ENCODE data around the gene NT5E.

Gene NT5E

GRCh38 chr6:85425997-85426396, 23.9 kb upstream of the NT5E start:
- Mint-ChIP-seq H3K4me3 (no peak overlapping the region), H3K4me1 (no peaks in the 10 kb centered on the region), H3K27ac (no peak overlapping the region), H3K36me3 (ENCODE audit: low read depth) (no peaks in the 10 kb centered on the region), H3K27me3 (ENCODE audit: low read depth) (no peaks in the 10 kb centered on the region), H3K9me3 (peaks cover 18% of the 10 kb centered on the region)
- TF ChIP-seq CTCF (IDR thresholded peaks at IDR 0.05; ENCODE audit: unreplicated experiment in 3 of 3) = no peak

GRCh38 chr6:85428486-85428885, 21.4 kb upstream of the NT5E start:
- H3K9me3 Mint-ChIP-seq = peaks cover 18% of the 10 kb centered on the region
- H3K27me3 Mint-ChIP-seq (ENCODE audit: low read depth) = no peaks in the 10 kb centered on the region
- no peak overlapping the region for H3K27ac Mint-ChIP-seq
- H3K4me3 Mint-ChIP-seq = no peak overlapping the region
- H3K36me3 Mint-ChIP-seq (ENCODE audit: low read depth) = no peaks in the 10 kb centered on the region
- no peaks in the 10 kb centered on the region for H3K4me1 Mint-ChIP-seq
- TF ChIP-seq CTCF (IDR thresholded peaks at IDR 0.05; ENCODE audit: unreplicated experiment in 3 of 3) = no peak

GRCh38 chr6:85429346-85429745, 20.5 kb upstream of the NT5E start:
- Mint-ChIP-seq H3K27me3 (ENCODE audit: low read depth) (no peaks in the 10 kb centered on the region), H3K9me3 (peaks cover 22% of the 10 kb centered on the region), H3K4me1 (no peaks in the 10 kb centered on the region), H3K27ac (no peak overlapping the region), H3K36me3 (ENCODE audit: low read depth) (no peaks in the 10 kb centered on the region), H3K4me3 (no peak overlapping the region)
- TF ChIP-seq CTCF (IDR thresholded peaks at IDR 0.05; ENCODE audit: unreplicated experiment in 3 of 3) = no peak

- TF ChIP-seq CTCF (IDR thresholded peaks at IDR 0.05; ENCODE audit: unreplicated experiment in 3 of 3) = no peak
- no peak overlapping the region for H3K4me3 Mint-ChIP-seq
- no peaks in the 10 kb centered on the region for H3K36me3 Mint-ChIP-seq (ENCODE audit: low read depth)
These were observed 18.6 kb upstream of the NT5E start for GRCh38 chr6:85431271-85431670.

GRCh38 chr6:85432554-85432953, 17.3 kb upstream of the NT5E start:
- Mint-ChIP-seq H3K4me1 (no peaks in the 10 kb centered on the region), H3K27ac (no peak overlapping the region), H3K4me3 (no peak overlapping the region), H3K27me3 (ENCODE audit: low read depth) (no peaks in the 10 kb centered on the region), H3K36me3 (ENCODE audit: low read depth) (no peaks in the 10 kb centered on the region), H3K9me3 (peaks cover 8% of the 10 kb centered on the region)
- TF ChIP-seq CTCF (IDR thresholded peaks at IDR 0.05; ENCODE audit: unreplicated experiment in 3 of 3) = no peak

More at GRCh38 chr6:85431271-85431670, 18.6 kb upstream of the NT5E start:
- H3K9me3 Mint-ChIP-seq = peaks cover 14% of the 10 kb centered on the region
- no peak overlapping the region for H3K27ac Mint-ChIP-seq
- H3K4me1 Mint-ChIP-seq = no peaks in the 10 kb centered on the region
- H3K27me3 Mint-ChIP-seq (ENCODE audit: low read depth) = no peaks in the 10 kb centered on the region

GRCh38 chr6:85435851-85436250, 14.0 kb upstream of the NT5E start:
- H3K4me1 Mint-ChIP-seq = no peaks in the 10 kb centered on the region
- H3K36me3 Mint-ChIP-seq (ENCODE audit: low read depth) = no peaks in the 10 kb centered on the region
- no peaks in the 10 kb centered on the region for H3K27me3 Mint-ChIP-seq (ENCODE audit: low read depth)
- peaks cover 12% of the 10 kb centered on the region for H3K9me3 Mint-ChIP-seq
- TF ChIP-seq CTCF (IDR thresholded peaks at IDR 0.05; ENCODE audit: unreplicated experiment in 3 of 3) = no peak
- H3K27ac Mint-ChIP-seq = peak overlapping the region; percentile 45 to 89 (median 48)
- no peak overlapping the region for H3K4me3 Mint-ChIP-seq

Data from nephron (organoid).